HG02870 (cell line): ENCODE results near the gene ORAI1.

Source experiments
- ATAC-seq: cut with Tn5 transposase; IDR thresholded peaks from one replicate; pipeline ENCODE4 v1.9.1; 2021; ENCODE audit warnings: mild to moderate bottlenecking, moderate library complexity; ENCODE audit not compliant: unreplicated experiment

Gene ORAI1

DNA sequence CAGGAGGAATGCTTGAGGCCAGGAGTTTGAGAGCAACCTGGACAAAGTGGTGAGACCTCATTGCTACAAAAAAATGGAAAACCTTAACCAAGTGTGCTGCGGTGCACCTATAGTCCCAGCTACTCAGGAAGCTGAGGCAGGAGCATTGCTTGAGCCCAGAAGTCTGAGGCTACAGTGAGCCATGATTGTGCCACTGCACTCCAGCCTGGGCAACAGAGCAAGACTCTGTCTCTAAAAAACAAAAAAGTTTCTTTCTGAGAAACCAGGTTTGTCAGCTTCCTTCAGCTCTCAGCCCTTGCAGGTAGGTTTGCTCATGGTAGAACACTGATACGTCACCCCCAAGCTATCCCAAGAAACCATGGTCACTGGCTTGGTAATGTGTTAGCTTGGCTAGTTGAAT is 63.1 kb downstream of the ORAI1 start:
- no peak for ATAC-seq
